Activated naive CD4-positive, alpha-beta T cell treated with anti-CD3 and anti-CD28 coated beads for 36 hours (primary cell): ENCODE data around the gene C3orf85. TPM values are rescaled to one million over a fixed set of nuclear protein-coding genes. Genes with fewer than 3 reads are reported as not detected.

ENCODE experiments used
- CTCF ChIA-PET: fragments of 350-600 bp; sonication (Branson Sonifier 250); formaldehyde crosslinking; loops from one replicate; lab custom pipeline; 2021; ENCODE audit warnings: antibody characterized with exemption; lab: Charles Lee
- DNase-seq: peaks from one replicate; pipeline ENCODE4 v3.0.0-alpha.2; 2020
- H3K27ac Mint-ChIP-seq: one replicate; pipeline ENCODE4 v1.8.0; 2021; ENCODE audit warnings: mild to moderate bottlenecking, mixed read lengths
- H3K27me3 Mint-ChIP-seq: one replicate; pipeline ENCODE4 v1.8.0; 2021; ENCODE audit warnings: low read depth, mixed read lengths
- H3K36me3 Mint-ChIP-seq: one replicate; pipeline ENCODE4 v1.8.0; 2021; ENCODE audit warnings: low read depth, mixed read lengths
- H3K4me1 Mint-ChIP-seq: one replicate; pipeline ENCODE4 v1.8.0; 2021; ENCODE audit warnings: low read depth, mixed read lengths
- H3K4me3 Mint-ChIP-seq: one replicate; pipeline ENCODE4 v1.8.0; 2021; ENCODE audit warnings: mild to moderate bottlenecking, moderate library complexity, mixed read lengths
- H3K9me3 Mint-ChIP-seq: one replicate; pipeline ENCODE4 v1.8.0; 2021; ENCODE audit warnings: mixed read lengths
- intact Hi-C: fragments of 100-400 bp; cut with micrococcal nuclease; formaldehyde crosslinking; loops from one replicate; pipeline ENCODE4 v1.15.1; 2023
- total RNA-seq, 2 experiments: library from RNA; stranded (reverse); gene quantifications; one replicate each; pipeline ENCODE4 v1.2.3, GENCODE V29; 2021

C3orf85 gene
- total RNA-seq: not detected

DNA sequence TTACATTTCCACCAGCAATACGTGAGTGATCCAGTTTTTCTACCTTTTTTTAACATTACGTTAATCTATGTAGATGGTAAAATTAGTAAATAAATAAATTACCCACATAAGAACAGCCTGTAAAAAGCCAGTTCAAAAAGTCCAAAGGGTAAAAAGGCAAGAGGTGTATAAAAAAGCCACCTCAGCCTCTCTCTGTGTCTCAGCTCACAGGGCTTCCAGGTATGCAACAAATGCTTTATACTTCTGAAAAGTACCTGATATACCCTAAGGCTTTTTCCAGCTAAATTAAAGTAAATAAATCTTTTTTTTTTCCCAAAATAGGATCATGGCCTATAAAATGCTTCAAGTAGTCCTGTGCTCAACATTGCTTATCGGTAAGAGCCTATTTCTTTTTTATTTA is at the start of gene C3orf85:
Gene C3orf85, plus strand, starts transcription at position 197 of the 400 bp plus-strand sequence. Its CDS starts 129 bp downstream, at position 326.
- no peaks in the 10 kb centered on the region for H3K4me1 Mint-ChIP-seq
- CTCF ChIA-PET: interaction anchor here (0.6 kb wide), 1 partner anchor 71 kb away, joined by 3 read pairs; no protein-coding TSS in a partner anchor
- H3K9me3 Mint-ChIP-seq: no peaks in the 10 kb centered on the region
- H3K27ac Mint-ChIP-seq: no peak within 1 kb of the TSS
- intact Hi-C loops: no loop called here
- DNase-seq: no peak
- no peaks in the 10 kb centered on the region for H3K27me3 Mint-ChIP-seq
- H3K4me3 Mint-ChIP-seq: no peak within 1 kb of the TSS
- no peaks in the 10 kb centered on the region for H3K36me3 Mint-ChIP-seq

GRCh38 chr3:109089265-109089664 is 47.3 kb upstream of the C3orf85 start:
- intact Hi-C loops: no loop called here
- Mint-ChIP-seq H3K4me3 (no peak overlapping the region), H3K36me3 (no peaks in the 10 kb centered on the region), H3K27me3 (peaks cover 9% of the 10 kb centered on the region), H3K27ac (no peak overlapping the region), H3K4me1 (no peaks in the 10 kb centered on the region), H3K9me3 (no peaks in the 10 kb centered on the region)
- DNase-seq: no peak
- CTCF ChIA-PET: no interaction called here

DNA sequence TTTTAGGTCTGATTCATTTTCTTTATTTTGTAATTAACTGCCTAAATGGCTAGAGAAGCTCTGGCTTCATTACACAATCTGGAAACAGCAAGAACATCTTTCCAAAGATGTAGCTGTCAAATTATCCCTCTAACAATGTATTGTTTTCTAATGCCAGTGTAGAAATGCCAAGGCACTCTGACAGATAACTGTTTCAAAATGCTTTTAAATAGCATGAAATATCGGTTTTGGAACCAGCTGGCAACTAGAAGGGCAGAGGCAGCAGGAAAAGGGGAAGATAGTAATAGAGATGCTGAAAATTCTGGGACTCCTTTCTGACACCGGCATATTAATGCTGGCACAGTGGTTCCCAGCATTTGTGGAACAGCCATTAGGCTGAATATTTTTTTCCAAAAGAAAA is 44.7 kb upstream of the C3orf85 start:
- Mint-ChIP-seq H3K4me3 (no peak overlapping the region), H3K27me3 (peaks cover 9% of the 10 kb centered on the region), H3K4me1 (no peaks in the 10 kb centered on the region), H3K27ac (no peak overlapping the region), H3K9me3 (no peaks in the 10 kb centered on the region), H3K36me3 (no peaks in the 10 kb centered on the region)
- CTCF ChIA-PET: no interaction called here
- DNase-seq: no peak
- intact Hi-C loops: no loop called here

DNA sequence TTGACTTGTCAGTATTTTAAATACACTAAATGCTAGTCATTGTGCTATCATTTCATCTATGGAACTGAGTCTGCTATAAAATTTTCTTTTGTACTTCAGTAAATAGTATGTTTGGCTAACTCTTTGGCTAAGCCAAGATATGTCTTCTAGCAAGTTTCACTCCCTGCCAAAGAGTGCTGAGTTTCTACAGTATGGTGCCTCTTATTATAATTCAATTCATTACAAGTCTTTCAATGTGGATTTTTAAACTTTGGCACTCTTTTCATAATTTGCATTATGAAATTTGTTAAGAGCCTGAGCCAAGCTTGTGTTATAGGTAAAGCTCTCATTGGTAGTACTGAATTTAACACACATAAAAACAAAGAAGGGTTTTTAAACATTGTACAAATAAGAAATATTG is 43.0 kb upstream of the C3orf85 start:
- Mint-ChIP-seq H3K27ac (no peak overlapping the region), H3K27me3 (peaks cover 7% of the 10 kb centered on the region), H3K9me3 (no peaks in the 10 kb centered on the region), H3K4me3 (no peak overlapping the region), H3K4me1 (no peaks in the 10 kb centered on the region), H3K36me3 (no peaks in the 10 kb centered on the region)
- intact Hi-C loops: no loop called here
- CTCF ChIA-PET: interaction anchor here (1.0 kb wide), 1 partner anchor 11 kb away, joined by 3 read pairs; no protein-coding TSS in a partner anchor
- DNase-seq: no peak

- no peak for DNase-seq
- H3K36me3 Mint-ChIP-seq: no peaks in the 10 kb centered on the region
- intact Hi-C loops: no loop called here
- no peak overlapping the region for H3K4me3 Mint-ChIP-seq
- H3K27ac Mint-ChIP-seq: no peak overlapping the region
- H3K4me1 Mint-ChIP-seq: no peaks in the 10 kb centered on the region
- no peaks in the 10 kb centered on the region for H3K9me3 Mint-ChIP-seq
- CTCF ChIA-PET: no interaction called here
- peaks cover 2% of the 10 kb centered on the region for H3K27me3 Mint-ChIP-seq
These were observed 41.4 kb upstream of the C3orf85 start for GRCh38 chr3:109095166-109095565.

GRCh38 chr3:109098079-109098644 is 38.4 kb upstream of the C3orf85 start:
- H3K27me3 Mint-ChIP-seq: peaks cover 2% of the 10 kb centered on the region
- no peaks in the 10 kb centered on the region for H3K36me3 Mint-ChIP-seq
- H3K27ac Mint-ChIP-seq: no peak overlapping the region
- peak; percentile 19 for DNase-seq
- H3K9me3 Mint-ChIP-seq: no peaks in the 10 kb centered on the region
- intact Hi-C loops: loop anchor here (1.0 kb wide), 1 partner anchor 76 kb away; no protein-coding TSS in a partner anchor
- no peaks in the 10 kb centered on the region for H3K4me1 Mint-ChIP-seq
- CTCF ChIA-PET: interaction anchor here (0.7 to 1.7 kb wide), 4 partner anchors 15 to 74 kb away, joined by 3 to 6 read pairs (median 4); no protein-coding TSS in a partner anchor
- no peak overlapping the region for H3K4me3 Mint-ChIP-seq

DNA sequence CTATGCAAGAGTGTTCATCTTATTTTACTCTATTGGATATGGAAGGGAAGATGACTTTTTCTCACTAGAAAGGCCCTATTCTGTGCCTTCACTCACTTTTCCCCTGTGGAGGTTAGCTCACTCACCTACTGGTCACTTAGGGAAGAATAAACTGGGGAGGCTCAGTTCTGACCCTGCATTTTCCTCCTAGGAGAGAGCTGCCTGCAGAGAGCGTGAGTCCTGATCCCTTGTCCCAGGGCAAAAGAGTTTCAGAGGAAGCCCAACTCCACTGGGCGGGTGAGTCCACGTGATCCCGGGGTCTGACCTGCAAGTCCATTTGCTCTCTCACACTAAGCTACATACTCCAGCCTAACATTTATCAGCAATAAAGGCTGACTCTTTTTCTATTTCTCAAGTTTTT is 26.9 kb upstream of the C3orf85 start:
- no peak for DNase-seq
- Mint-ChIP-seq H3K27me3 (peaks cover 17% of the 10 kb centered on the region), H3K4me1 (no peaks in the 10 kb centered on the region), H3K27ac (no peak overlapping the region), H3K36me3 (no peaks in the 10 kb centered on the region), H3K9me3 (no peaks in the 10 kb centered on the region), H3K4me3 (no peak overlapping the region)
- intact Hi-C loops: no loop called here
- CTCF ChIA-PET: interaction anchor here (0.7 kb wide), 1 partner anchor 27 kb away, joined by 3 read pairs; no protein-coding TSS in a partner anchor

GRCh38 chr3:109112946-109113760 is 23.4 kb upstream of the C3orf85 start:
- no peaks in the 10 kb centered on the region for H3K4me1 Mint-ChIP-seq
- H3K27me3 Mint-ChIP-seq: peaks cover 18% of the 10 kb centered on the region
- CTCF ChIA-PET: interaction anchor here (0.6 to 1.3 kb wide), 2 partner anchors 15 to 70 kb away, joined by 3 to 6 read pairs; no protein-coding TSS in a partner anchor
- H3K36me3 Mint-ChIP-seq: no peaks in the 10 kb centered on the region
- DNase-seq: no peak
- no peak overlapping the region for H3K4me3 Mint-ChIP-seq
- no peaks in the 10 kb centered on the region for H3K9me3 Mint-ChIP-seq
- no peak overlapping the region for H3K27ac Mint-ChIP-seq
- intact Hi-C loops: no loop called here

DNA sequence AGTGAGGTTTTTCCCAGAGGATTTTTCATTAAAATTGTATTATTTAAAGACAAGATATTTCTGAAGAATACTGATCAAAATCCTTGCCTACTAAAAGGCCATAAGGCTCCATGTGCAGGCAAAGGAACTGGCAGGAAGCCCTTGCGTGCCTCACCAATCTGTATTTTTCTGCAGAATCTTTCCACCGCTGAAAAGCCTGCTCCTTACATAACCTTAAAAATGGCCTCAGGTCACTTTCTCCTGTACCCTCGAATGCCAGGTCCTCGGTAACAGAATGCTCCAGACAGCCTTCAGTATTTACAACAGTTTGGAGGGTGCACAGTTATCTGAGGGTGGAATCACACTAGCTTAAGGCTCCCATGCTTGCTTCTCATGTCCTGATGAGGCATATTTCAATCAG is 21.8 kb upstream of the C3orf85 start:
- DNase-seq: no peak
- Mint-ChIP-seq H3K4me1 (no peaks in the 10 kb centered on the region), H3K4me3 (no peak overlapping the region), H3K36me3 (no peaks in the 10 kb centered on the region), H3K27ac (no peak overlapping the region), H3K27me3 (peaks cover 12% of the 10 kb centered on the region), H3K9me3 (no peaks in the 10 kb centered on the region)
- intact Hi-C loops: no loop called here
- CTCF ChIA-PET: no interaction called here

DNA sequence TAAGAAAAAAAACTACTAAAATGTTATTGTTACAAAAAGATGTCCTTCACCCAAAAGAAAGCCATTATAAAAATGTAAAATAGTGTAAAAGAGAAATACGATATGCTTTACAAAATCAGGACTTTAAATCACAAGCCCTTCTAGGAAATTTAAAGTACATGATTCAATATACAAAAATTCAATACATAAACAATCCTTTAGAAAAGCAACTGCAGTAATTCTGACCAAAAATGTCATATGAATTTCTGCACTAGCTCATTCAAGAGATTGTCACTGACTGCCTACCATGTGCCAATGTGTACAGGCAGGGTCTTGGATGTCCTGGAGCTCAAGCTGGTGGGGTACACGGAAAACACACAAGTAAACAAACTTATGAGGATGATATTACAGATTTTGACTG is 21.1 kb upstream of the C3orf85 start:
- intact Hi-C loops: no loop called here
- H3K27me3 Mint-ChIP-seq: peaks cover 12% of the 10 kb centered on the region
- CTCF ChIA-PET: interaction anchor here (1.5 kb wide), 1 partner anchor 92 kb away, joined by 4 read pairs; no protein-coding TSS in a partner anchor
- H3K27ac Mint-ChIP-seq: no peak overlapping the region
- no peaks in the 10 kb centered on the region for H3K4me1 Mint-ChIP-seq
- H3K9me3 Mint-ChIP-seq: no peaks in the 10 kb centered on the region
- H3K4me3 Mint-ChIP-seq: no peak overlapping the region
- no peak for DNase-seq
- H3K36me3 Mint-ChIP-seq: no peaks in the 10 kb centered on the region

DNA sequence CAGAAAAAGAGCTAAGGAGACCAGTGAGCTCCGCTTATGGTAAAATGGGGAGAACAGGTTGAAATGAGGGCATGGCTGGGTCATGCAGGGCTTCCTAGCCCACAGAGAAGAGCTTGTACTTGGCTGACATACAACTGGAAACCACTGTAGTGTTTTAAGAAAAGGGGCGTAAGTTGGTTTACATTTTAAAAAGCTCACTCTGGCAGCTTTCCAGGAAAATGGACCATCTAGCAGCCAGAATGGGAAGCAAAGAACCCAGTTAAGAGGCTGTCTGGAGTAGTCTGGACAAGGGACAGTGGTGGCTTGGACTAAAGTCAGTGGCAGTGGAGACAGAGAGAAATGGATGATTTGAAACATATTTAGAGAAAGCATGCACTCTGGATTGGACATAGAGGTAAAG is 20.5 kb upstream of the C3orf85 start:
- CTCF ChIA-PET: interaction anchor here (1.5 kb wide), 1 partner anchor 93 kb away, joined by 4 read pairs; no protein-coding TSS in a partner anchor
- H3K27me3 Mint-ChIP-seq: peaks cover 12% of the 10 kb centered on the region
- intact Hi-C loops: no loop called here

GRCh38 chr3:109117939-109118338 is 18.6 kb upstream of the C3orf85 start, which contains the start of gene MORC1:
MORC1 (minus strand) TSS chr3:109118134; CDS start chr3:109118059, 75 bp downstream.
- DNase-seq: no peak

More for the DNA sequence above, 20.5 kb upstream of the C3orf85 start:
- Mint-ChIP-seq H3K4me3 (no peak overlapping the region), H3K36me3 (no peaks in the 10 kb centered on the region), H3K4me1 (no peaks in the 10 kb centered on the region), H3K27ac (no peak overlapping the region), H3K9me3 (no peaks in the 10 kb centered on the region)
- no peak for DNase-seq

More at GRCh38 chr3:109117939-109118338, 18.6 kb upstream of the C3orf85 start, which contains the start of gene MORC1:
- intact Hi-C loops: no loop called here
- Mint-ChIP-seq H3K27me3 (peaks cover 11% of the 10 kb centered on the region), H3K27ac (no peak within 1 kb of the TSS), H3K36me3 (no peaks in the 10 kb centered on the region), H3K9me3 (no peaks in the 10 kb centered on the region), H3K4me1 (no peaks in the 10 kb centered on the region), H3K4me3 (no peak within 1 kb of the TSS)
- CTCF ChIA-PET: no interaction called here
